A172 (cell line): Measurements from ENCODE around the gene C1orf87. TPM values are rescaled to one million over a fixed set of nuclear protein-coding genes. Genes with fewer than 3 reads are reported as not detected.

ENCODE experiments used
- DNase-seq: peaks from one replicate; pipeline ENCODE4 v3.0.0-alpha.2; 2015; ENCODE audit warnings: low spot score
- total RNA-seq: library from RNA; depleted of rRNA; stranded (reverse); fragments of >200 nt; shearing (Covaris generic); gene quantifications from 2 replicates; pipeline ENCODE4 v1.2.3, GENCODE V29; 2014; rRNA removed

C1orf87 gene
- total RNA-seq = not detected in 2 replicates

- DNase-seq = no peak
These were observed at the start of gene C1orf87 for GRCh38 chr1:60073605-60074278. Gene C1orf87, minus strand, starts transcription at chr1:60073770. Its CDS starts 1,127 bp downstream, at chr1:60072643.

- no peak for DNase-seq
These were observed 44.5 kb upstream of the C1orf87 start for GRCh38 chr1:60118085-60118484.

GRCh38 chr1:60114745-60115318, 41.3 kb upstream of the C1orf87 start:
- no peak for DNase-seq

GRCh38 chr1:60113596-60113995, 40.0 kb upstream of the C1orf87 start:
- DNase-seq = no peak

GRCh38 chr1:60113028-60113427, 39.5 kb upstream of the C1orf87 start:
- DNase-seq = no peak

GRCh38 chr1:60111716-60112115, 38.1 kb upstream of the C1orf87 start:
- no peak for DNase-seq

GRCh38 chr1:60111118-60111517, 37.5 kb upstream of the C1orf87 start:
- no peak for DNase-seq

- no peak for DNase-seq
These were observed 34.6 kb upstream of the C1orf87 start for GRCh38 chr1:60108196-60108595.

- DNase-seq = no peak
These were observed 29.6 kb upstream of the C1orf87 start for GRCh38 chr1:60103186-60103585.

- DNase-seq = no peak
These were observed 28.9 kb upstream of the C1orf87 start for GRCh38 chr1:60102267-60103061.

GRCh38 chr1:60101516-60101915, 27.9 kb upstream of the C1orf87 start:
- DNase-seq = no peak

GRCh38 chr1:60091195-60091715, 17.7 kb upstream of the C1orf87 start:
- DNase-seq = no peak

- no peak for DNase-seq
These were observed 17.1 kb upstream of the C1orf87 start for GRCh38 chr1:60090655-60091054.

GRCh38 chr1:60088620-60089155, 15.1 kb upstream of the C1orf87 start:
- DNase-seq = no peak

- no peak for DNase-seq
These were observed 14.1 kb upstream of the C1orf87 start for GRCh38 chr1:60087681-60088080.

GRCh38 chr1:60078182-60078581, 4.6 kb upstream of the C1orf87 start:
- no peak for DNase-seq

- DNase-seq = no peak
These were observed 2.3 kb downstream of the C1orf87 start for GRCh38 chr1:60071296-60071695.

- DNase-seq = no peak
These were observed 3.9 kb downstream of the C1orf87 start for GRCh38 chr1:60069691-60070090.

GRCh38 chr1:60068393-60069045, 5.1 kb downstream of the C1orf87 start:
- DNase-seq = no peak

GRCh38 chr1:60066001-60066400, 7.6 kb downstream of the C1orf87 start:
- DNase-seq = no peak

GRCh38 chr1:60065199-60065598, 8.4 kb downstream of the C1orf87 start:
- no peak for DNase-seq

GRCh38 chr1:60063561-60063960, 10.0 kb downstream of the C1orf87 start:
- no peak for DNase-seq
